SK-N-MC (cell line): ENCODE results near the gene PRDM7.
"Not testable (repeated sequence)": the region's sequence is repeated elsewhere in the genome, so short reads cannot be mapped to it uniquely, and the experiment has no call there.

Source experiments
- DNase-seq: peaks from one replicate; pipeline ENCODE4 v3.0.0-alpha.2; 2011; ENCODE audit warnings: low read depth, low spot score
- H3K27ac ChIP-seq: fragments of 200-600 bp; sonication (generic); 2 replicates; pipeline ENCODE4 v1.5.1; 2016; ENCODE audit warnings: mixed run types
- H3K36me3 ChIP-seq: fragments of 200-600 bp; sonication (generic); 2 replicates; pipeline ENCODE4 v1.6.1; 2017; ENCODE audit warnings: antibody characterized with exemption, low read length, mixed read lengths; ENCODE audit not compliant: insufficient read depth
- H3K4me3 ChIP-seq: fragments of 200-600 bp; sonication (generic); 2 replicates; pipeline ENCODE4 v1.5.1; 2016
- H3K9ac ChIP-seq: fragments of 200-600 bp; sonication (generic); 2 replicates; pipeline ENCODE4 v1.8.0; 2017; ENCODE audit warnings: mixed run types, mixed read lengths; ENCODE audit not compliant: insufficient read length
- H3K9me3 ChIP-seq: fragments of 200-600 bp; sonication (generic); 2 replicates; pipeline ENCODE4 v1.6.1; 2017; ENCODE audit warnings: low read depth, mild to moderate bottlenecking, antibody characterized with exemption, low read length, moderate library complexity, mixed read lengths
- EZH2 ChIP-seq: fragments of 200-600 bp; sonication (generic); IDR thresholded peaks from one replicate; pipeline ENCODE4 v1.6.1; 2017; ENCODE audit warnings: antibody characterized with exemption
- POLR2AphosphoS5 ChIP-seq: IDR thresholded peaks from 2 replicates; pipeline ENCODE4 v1.6.1; 2012; ENCODE audit warnings: mild to moderate bottlenecking, low read depth, low read length, borderline replicate concordance

Gene PRDM7

DNA sequence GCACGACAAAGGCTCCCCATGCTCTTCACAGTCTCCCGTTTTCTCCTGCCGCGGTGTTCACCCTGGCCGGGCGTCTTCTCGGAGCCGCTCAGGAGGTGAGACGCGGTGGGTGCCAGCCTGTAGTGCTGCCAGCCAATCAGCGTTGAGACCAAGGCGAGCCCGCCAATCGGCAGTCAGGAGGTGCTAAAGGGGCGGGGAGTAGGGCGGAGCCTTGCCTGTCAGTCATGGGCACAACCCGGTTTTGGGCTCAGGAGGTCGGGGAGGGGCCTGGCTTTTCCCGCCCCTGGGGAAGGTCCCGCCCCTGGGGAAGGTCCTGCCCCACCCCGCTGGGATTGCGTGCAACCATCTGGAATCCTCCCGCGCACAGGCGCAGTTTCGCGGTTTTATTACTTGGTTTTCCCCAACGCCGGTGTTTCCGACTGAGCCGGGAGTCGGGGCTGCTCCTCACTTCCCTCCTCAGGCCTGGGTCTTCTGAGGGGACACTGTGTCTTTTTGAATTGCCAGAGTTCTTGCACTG is at the start of gene PRDM7:
Gene PRDM7 (minus strand): TSS at position 92 of the 517 bp plus-strand sequence. CDS start 1,421 bp downstream, outside the sequence.
- Histone ChIP-seq H3K27ac (peak within 1 kb of the TSS; percentile 57; the same call in 1 of the 2 replicates), H3K9me3 (no peaks in the 10 kb centered on the region), H3K4me3 (peak within 1 kb of the TSS; percentile 71), H3K36me3 (no peaks in the 10 kb centered on the region), H3K9ac (peak within 1 kb of the TSS; percentile 53)
- TF ChIP-seq POLR2AphosphoS5: peak; percentile 52; the same call in 1 of the 2 replicates
- no peak for TF ChIP-seq EZH2
- DNase-seq: peak; percentile 65

DNA sequence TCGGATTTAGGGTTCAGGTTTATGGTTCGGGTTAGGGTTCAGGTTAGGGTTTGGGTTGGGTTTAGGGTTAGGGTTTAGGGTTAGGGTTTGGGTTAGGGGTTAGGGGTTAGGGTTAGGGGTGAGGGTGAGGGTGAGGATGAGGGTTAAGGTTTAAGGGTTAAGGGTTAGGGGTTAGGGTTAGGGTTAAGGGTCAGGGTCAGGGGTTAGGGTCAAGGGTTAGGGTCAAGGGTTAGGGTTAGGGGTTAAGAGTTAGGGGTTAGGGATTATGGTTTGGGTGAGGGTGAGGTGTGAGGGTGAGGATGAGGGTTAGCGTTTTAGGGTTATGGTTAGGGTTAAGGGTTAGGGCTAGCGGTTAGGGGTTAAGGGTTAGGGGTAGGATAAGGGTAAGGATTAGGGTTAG is 44.7 kb upstream of the PRDM7 start:
- not testable (repeated sequence) for H3K9me3 ChIP-seq, H3K9ac ChIP-seq, H3K4me3 ChIP-seq, H3K27ac ChIP-seq, DNase-seq, H3K36me3 ChIP-seq

DNA sequence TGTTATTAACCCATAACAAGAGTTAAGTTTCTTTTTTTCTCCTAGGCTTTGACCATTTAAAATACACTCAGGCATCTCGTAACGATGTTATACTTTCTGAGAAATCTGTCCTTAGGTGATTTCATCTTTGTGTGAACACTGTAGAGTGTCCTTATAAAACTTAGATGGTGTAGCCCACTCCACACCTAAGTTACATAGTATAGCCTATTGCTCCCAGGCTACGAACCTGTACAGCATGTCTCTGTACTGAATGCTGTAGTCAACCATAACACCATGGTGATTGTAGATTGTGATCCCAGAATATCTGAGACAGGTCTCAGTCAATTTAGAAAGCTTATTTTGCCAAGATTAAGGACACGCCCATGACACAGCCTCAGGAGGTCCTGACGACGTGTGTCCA is 30.5 kb upstream of the PRDM7 start:
- not testable (repeated sequence) for H3K36me3 ChIP-seq, H3K27ac ChIP-seq, H3K9me3 ChIP-seq, H3K9ac ChIP-seq, DNase-seq, H3K4me3 ChIP-seq

DNA sequence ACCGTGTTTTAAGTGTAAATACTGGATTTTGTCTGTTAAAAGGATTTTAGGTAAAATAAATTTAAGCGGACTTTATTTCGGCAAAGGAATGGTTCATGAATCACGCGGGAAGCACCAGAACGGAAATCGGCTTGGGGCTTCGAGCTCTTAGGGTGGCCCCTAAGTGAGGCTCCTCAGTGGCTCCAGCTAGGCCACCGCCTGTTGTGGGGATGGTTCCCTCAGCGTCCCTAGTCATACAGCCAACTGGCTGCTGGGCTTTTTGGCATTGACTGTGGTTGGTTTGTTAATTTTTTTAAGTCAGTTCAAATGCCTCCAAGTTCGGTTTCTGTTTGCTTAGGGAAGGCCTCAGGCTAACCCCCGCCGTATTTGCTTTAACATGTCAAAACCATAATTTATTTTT is 29.9 kb upstream of the PRDM7 start:
- not testable (repeated sequence) for H3K4me3 ChIP-seq, H3K9me3 ChIP-seq, H3K9ac ChIP-seq, DNase-seq, H3K27ac ChIP-seq, H3K36me3 ChIP-seq

DNA sequence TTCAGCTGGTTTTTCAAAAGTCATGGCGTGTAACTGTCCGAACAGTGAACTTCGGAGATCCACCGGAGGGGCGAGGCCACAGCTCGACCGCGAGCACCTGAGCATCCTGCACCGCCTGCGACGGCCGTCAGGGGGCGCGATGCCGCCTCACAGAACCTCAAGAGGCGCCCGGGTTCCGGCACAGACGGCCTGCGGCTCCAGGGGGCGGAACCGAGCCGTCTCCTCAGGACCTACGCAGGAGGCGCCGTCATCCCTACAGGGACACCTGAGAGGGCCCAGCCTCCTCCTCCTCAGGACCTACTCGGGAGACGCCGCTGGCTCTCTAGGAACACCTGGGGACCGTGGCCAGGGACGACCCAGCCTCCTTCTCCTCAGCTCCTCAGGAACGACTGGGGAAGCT is 29.1 kb upstream of the PRDM7 start:
- H3K9ac ChIP-seq, H3K36me3 ChIP-seq, H3K27ac ChIP-seq, DNase-seq, H3K9me3 ChIP-seq, H3K4me3 ChIP-seq: not testable (repeated sequence)

DNA sequence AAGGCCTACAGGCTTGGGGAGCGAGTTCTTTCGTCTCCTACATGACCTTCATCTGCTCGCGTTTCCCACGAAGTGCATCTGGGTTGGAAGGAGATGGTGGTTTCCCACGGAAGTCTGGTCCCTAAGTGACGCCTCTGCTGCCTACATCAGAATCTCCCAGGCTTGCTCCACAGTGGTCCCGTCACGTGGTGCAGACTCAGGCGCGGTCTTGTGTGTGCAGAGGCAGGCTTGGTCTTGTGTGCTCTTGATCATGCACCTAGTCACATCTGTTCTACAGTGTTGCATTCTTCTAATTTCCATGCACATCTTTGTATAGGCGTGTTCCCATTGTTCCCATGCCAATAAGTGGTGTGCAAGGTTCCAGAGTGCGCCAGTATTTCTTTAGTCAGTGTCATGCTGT is 27.6 kb upstream of the PRDM7 start:
- DNase-seq, H3K27ac ChIP-seq: not testable (repeated sequence)

DNA sequence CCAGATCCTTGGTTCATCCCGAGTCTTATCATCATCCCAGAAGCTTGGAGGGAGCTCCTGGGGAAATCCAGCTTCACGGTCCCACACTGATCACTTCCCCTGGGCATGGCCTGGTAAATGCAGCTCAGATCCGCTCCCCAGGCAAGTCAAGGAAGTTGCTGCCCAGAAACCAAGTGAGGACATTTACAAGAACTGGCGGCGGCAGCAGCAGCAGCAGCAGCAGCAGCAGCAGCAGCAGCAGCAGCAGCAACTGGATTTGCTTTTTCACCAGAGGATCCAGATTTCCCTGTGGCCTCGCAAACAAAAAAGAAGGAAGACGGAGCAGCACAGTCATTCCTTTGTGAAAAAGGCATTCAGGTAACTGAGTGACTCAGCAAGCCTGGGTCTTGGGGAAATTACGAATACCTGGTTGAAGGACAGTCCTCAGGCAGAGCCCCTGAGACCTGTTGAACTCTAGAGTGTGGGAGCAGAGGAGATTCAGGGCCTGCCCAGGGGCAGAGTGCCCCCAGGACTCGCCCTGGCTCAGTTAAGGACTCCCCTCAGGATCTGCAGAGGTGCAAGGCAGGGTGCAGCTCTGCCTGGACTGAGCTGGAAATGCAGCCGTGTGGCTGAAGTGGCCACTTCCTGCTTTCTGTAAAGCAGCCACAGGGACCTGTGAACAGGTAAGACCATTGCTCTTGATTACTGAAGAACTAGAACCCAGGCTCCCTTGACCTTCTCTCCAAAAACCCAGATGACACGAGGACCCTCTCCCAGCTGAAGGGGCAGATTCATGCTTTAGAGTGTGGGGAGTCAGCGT is 25.2 kb upstream of the PRDM7 start:
- not testable (repeated sequence) for H3K27ac ChIP-seq, DNase-seq, H3K36me3 ChIP-seq, H3K9ac ChIP-seq, H3K9me3 ChIP-seq, H3K4me3 ChIP-seq

More for the DNA sequence above, 27.6 kb upstream of the PRDM7 start:
- not testable (repeated sequence) for H3K9ac ChIP-seq, H3K4me3 ChIP-seq, H3K9me3 ChIP-seq, H3K36me3 ChIP-seq

DNA sequence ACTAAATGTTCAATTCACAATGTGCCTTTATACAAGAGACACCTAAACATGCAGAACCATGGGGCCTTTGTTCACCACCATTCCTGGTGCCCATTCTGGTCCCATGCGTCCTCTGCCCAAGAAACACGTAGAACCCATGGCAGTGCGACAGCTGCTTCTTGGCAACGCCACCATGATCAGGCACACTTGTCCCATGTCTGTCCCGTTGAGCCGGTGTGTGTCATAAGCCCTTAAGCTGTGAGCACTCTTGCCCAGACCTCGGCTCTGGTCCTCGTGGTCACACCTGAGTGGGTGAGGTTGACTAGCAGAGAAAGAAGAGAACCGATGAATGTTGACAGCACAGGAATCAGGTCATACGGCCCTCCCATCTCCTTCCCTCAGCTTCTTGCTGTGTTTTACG is 24.2 kb upstream of the PRDM7 start:
- not testable (repeated sequence) for H3K27ac ChIP-seq, DNase-seq, H3K9me3 ChIP-seq, H3K36me3 ChIP-seq, H3K4me3 ChIP-seq, H3K9ac ChIP-seq

DNA sequence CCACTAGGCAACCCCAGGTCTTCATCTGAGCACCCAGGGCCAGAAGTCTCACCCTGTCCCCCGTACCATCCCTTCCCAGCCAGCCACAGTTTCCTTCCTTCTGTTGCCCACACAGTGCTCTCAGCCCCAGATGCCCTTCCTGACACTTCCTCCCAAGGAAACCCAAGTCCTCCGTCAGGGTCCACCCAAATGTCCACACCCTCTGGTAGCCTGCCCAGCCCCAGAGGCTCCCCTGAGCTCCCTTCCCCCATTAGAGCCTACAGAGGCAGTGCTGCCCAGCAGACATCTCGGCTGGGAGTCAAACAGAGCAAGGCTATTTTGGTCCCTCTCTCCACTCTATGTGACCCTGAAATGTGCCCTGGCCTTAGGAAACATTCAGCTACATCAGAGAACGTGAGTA is 23.7 kb upstream of the PRDM7 start:
- not testable (repeated sequence) for DNase-seq, H3K36me3 ChIP-seq, H3K9me3 ChIP-seq, H3K27ac ChIP-seq, H3K9ac ChIP-seq, H3K4me3 ChIP-seq

DNA sequence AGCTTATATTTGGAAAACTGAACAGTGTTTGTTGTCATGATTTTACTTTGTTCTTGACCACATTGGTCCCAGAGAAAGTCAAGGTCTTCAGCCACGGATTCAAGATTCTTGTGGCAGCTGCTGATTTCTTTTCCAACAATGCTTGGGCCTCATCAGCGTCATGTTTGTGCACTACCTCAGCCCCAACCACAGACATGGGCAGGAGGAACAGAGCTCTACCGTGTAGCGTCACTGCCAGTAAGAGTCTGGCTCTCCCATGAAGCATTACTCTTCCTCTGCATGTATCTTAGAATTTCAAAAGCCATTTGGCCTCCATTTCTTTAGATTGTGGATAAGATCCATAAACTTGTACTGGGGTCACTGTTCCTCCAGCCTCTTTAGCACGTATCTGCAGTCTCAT is 23.1 kb upstream of the PRDM7 start:
- H3K4me3 ChIP-seq, H3K9me3 ChIP-seq, H3K9ac ChIP-seq, DNase-seq, H3K27ac ChIP-seq, H3K36me3 ChIP-seq: not testable (repeated sequence)

DNA sequence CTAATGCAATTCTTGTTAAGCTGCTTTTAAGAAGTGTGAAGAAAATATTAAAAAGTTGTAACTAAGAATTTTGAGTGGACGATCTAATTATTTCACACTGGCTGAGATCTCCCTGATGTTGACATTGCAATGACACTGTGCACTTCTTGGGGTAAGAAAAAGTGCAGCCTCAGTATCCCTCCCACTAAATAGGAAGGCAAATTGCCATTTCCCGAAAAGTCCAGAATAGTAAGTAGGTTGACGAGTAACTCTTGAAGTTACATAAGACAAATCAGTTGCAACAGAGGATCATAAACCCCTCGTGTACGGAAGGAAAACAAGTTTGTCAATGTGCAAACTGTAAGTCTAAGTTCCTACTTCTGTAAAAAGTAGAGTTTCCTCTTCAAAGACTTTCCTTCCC is 21.8 kb upstream of the PRDM7 start:
- not testable (repeated sequence) for DNase-seq, H3K9ac ChIP-seq, H3K9me3 ChIP-seq

DNA sequence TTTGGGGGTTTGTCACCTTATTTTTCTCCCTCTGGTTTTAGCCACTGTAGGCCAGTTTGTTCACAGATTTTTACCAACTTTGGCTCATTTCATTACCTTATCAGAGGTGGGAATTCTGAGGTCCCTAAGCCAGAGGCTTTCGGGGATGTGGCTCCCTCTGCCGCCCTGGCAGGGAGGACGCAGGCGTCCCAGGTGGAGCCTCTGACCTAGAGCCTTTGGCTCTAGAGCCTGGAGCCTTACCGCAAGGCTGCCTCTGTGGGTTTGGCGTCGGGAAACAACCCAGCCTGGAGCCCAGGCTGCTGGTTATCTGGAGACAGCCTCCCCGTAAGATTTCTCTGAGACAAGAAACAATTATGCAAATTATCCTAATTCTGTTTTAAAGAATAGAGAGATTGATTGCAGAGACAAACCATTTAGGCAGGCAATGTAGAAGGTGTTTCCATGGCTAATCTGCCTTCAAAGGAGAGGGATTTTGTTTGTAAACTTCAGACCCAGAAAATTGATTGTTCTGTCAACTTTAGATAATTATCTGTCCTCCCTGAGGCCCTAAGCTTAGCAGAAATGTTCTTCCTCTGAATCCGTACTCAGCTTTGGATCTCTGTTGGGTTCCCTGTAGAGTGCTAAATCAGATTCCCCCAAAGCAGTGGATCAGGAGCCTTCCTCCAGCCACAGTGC is 20.0 kb upstream of the PRDM7 start:
- H3K9ac ChIP-seq, DNase-seq, H3K9me3 ChIP-seq, H3K27ac ChIP-seq, H3K36me3 ChIP-seq, H3K4me3 ChIP-seq: not testable (repeated sequence)

More for the DNA sequence above, 21.8 kb upstream of the PRDM7 start:
- H3K27ac ChIP-seq, H3K36me3 ChIP-seq, H3K4me3 ChIP-seq: not testable (repeated sequence)

DNA sequence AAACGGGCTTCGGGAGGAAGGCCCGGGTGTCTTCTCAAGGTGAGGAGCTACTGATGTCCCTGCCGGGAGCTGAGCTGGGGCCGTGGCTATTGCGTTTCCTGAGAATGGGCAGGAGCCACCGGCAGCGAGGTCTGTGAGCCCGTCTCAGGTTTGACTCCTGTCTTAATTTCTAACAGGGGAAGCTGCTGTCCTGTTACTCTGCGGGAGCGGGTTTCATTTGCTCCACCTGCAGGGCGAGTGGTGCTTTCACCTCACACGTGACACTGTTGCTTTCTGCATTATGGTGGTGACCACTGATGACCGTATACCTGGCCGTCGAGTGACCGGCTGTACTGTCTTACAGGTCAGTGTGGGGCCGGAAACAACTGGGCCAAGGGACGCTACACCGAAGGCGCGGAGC is 17.7 kb upstream of the PRDM7 start:
- not testable (repeated sequence) for H3K9me3 ChIP-seq, H3K9ac ChIP-seq, H3K36me3 ChIP-seq, H3K4me3 ChIP-seq, H3K27ac ChIP-seq, DNase-seq

DNA sequence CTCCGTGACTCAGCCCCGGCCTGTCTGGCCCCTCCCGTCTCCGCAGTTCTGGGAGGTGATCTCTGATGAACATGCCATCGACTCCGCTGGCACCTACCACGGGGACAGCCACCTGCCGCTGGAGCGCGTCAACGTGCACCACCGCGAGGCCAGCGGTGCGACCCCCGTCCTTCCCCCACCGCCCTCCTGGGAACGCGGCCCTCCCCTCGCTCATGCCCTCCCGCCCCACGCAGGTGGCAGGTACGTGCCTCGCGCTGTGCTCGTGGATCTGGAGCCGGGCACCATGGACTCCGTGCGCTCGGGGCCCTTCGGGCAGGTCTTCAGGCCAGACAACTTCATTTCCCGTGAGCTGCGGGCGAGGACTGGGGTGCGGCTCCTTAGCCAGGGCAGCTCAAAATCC is 17.2 kb upstream of the PRDM7 start:
- not testable (repeated sequence) for H3K27ac ChIP-seq, H3K9ac ChIP-seq, H3K9me3 ChIP-seq, H3K4me3 ChIP-seq, H3K36me3 ChIP-seq, DNase-seq
